ENCODE measurements around the gene PGAM5. TPM values are rescaled to one million over a fixed set of nuclear protein-coding genes. Genes with fewer than 3 reads are reported as not detected.

PGAM5 gene
- total and polyA plus RNA-seq, 12 donors, result 17.5 to 37.6 (median 31.3) TPM

GRCh38 chr12:132708150-132708549 lies 2.5 kb upstream of the PGAM5 start:
- peaks cover 0 to 12% (median 0%) of the 10 kb centered on the region in 9 donors for H3K36me3 ChIP-seq
- H3K4me3 ChIP-seq, result no peak overlapping the region
- H3K9me3 ChIP-seq, result peaks cover 0 to 8% (median 0%) of the 10 kb centered on the region in 11 donors
- H3K27ac ChIP-seq, result no peak overlapping the region
- 78 to 80% methylated on average over 2 of the region's 2 CpGs for WGBS, 2 donors
- DNase-seq, result no peak
- H3K4me1 ChIP-seq, result peaks cover 3 to 31% (median 20%) of the 10 kb centered on the region in 9 donors
- no peaks in the 10 kb centered on the region for H3K27me3 ChIP-seq
- no peak for TF ChIP-seq CTCF (IDR thresholded peaks at IDR 0.05)
- ATAC-seq, result no peak
- intact Hi-C loops (cut with DNase I), result no loop called here

- DNase-seq, result no peak
- peaks cover 0 to 8% (median 0%) of the 10 kb centered on the region in 11 donors for H3K9me3 ChIP-seq
- intact Hi-C loops (cut with DNase I), result no loop called here
Measured at GRCh38 chr12:132710043-132710404, 618 bp upstream of the PGAM5 start.

GRCh38 chr12:132711080-132711843 lies 620 bp downstream of the PGAM5 start:
- Histone ChIP-seq H3K36me3 (peaks cover 0 to 29% (median 0%) of the 10 kb centered on the region in 9 donors), H3K27ac (peak overlapping the region in 8 of 10 donors; percentile 55 to 91 (median 84)), H3K4me3 (peak overlapping the region; percentile 62 to 98 (median 80)), H3K27me3 (no peaks in the 10 kb centered on the region), H3K9me3 (peaks cover 0 to 8% (median 0%) of the 10 kb centered on the region in 11 donors), H3K4me1 (peaks cover 3 to 31% (median 20%) of the 10 kb centered on the region in 9 donors)
- no peak for DNase-seq
- no peak for TF ChIP-seq CTCF (IDR thresholded peaks at IDR 0.05)
- intact Hi-C loops (cut with DNase I), result no loop called here
- peak in 2 of 8 donors; percentile 3 to 16 for ATAC-seq
- WGBS, 2 donors, result 8 to 9% methylated on average over 59 of the region's 59 CpGs

More at GRCh38 chr12:132710043-132710404, 618 bp upstream of the PGAM5 start:
- Histone ChIP-seq H3K27me3 (no peaks in the 10 kb centered on the region), H3K27ac (peak overlapping the region; percentile 68 to 91 (median 86)), H3K4me3 (peak overlapping the region; percentile 63 to 98 (median 80)), H3K4me1 (peaks cover 3 to 31% (median 20%) of the 10 kb centered on the region in 9 donors), H3K36me3 (peaks cover 0 to 18% (median 0%) of the 10 kb centered on the region in 9 donors)
- WGBS, 2 donors, result 0 to 1% methylated on average over 26 of the region's 26 CpGs
- TF ChIP-seq CTCF (IDR thresholded peaks at IDR 0.05), result no peak
- ATAC-seq, result peak in 7 of 8 donors; percentile 25 to 56 (median 48)

GRCh38 chr12:132713123-132713522 lies 2.5 kb downstream of the PGAM5 start:
- H3K36me3 ChIP-seq, result peaks cover 0 to 46% (median 9%) of the 10 kb centered on the region in 9 donors
- no peak for DNase-seq
- no peak for ATAC-seq
- no peaks in the 10 kb centered on the region for H3K9me3 ChIP-seq
- intact Hi-C loops (cut with DNase I), result no loop called here
- peaks cover 3 to 31% (median 20%) of the 10 kb centered on the region in 9 donors for H3K4me1 ChIP-seq
- no peak overlapping the region for H3K4me3 ChIP-seq
- no peak overlapping the region for H3K27ac ChIP-seq
- 76 to 83% methylated on average over 2 of the region's 2 CpGs for WGBS, 2 donors
- H3K27me3 ChIP-seq, result no peaks in the 10 kb centered on the region
- TF ChIP-seq CTCF (IDR thresholded peaks at IDR 0.05), result no peak
